Fibroblast of gingiva (primary cell): ENCODE data around the gene VASH2.

ENCODE experiments used
- DNase-seq: peaks from one replicate; pipeline ENCODE4 v3.0.0-alpha.2; 2011; ENCODE audit warnings: low read depth

VASH2 gene

DNA sequence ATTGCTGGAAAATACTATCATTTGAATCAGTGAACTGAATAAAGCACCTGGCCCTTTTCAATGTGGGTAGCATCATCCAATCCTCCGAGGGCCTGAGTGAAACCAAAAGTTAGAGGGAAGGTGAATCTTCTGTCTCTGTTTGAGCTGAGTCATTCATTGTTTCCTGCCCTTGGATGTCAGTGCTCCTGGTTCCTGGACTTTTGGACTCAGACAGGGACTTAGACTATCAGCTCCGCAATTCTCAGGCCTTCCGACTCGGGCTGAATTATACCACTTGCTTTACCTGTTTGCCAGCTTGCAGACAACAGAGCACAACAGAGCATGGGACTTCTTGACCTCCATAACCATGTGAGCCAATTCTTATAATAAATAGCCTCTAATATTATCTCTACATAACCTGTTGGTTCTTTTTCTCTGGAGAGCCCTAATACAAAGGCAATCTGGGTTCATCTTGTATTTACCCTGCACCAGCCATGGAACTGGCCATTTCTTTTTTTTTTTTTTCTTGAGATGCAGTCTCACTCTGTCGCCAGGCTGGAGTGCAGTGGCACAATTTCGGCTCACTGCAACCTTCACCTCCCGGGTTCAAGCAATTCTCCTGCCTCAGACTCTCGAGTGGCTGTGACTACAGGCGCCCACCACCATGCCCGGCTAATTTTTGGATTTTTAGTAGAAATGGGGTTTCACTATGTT, 19.2 kb upstream of the VASH2 start:
- no peak for DNase-seq

- no peak for DNase-seq
Measured at GRCh38 chr1:212933815-212934471, 16.4 kb upstream of the VASH2 start.

DNA sequence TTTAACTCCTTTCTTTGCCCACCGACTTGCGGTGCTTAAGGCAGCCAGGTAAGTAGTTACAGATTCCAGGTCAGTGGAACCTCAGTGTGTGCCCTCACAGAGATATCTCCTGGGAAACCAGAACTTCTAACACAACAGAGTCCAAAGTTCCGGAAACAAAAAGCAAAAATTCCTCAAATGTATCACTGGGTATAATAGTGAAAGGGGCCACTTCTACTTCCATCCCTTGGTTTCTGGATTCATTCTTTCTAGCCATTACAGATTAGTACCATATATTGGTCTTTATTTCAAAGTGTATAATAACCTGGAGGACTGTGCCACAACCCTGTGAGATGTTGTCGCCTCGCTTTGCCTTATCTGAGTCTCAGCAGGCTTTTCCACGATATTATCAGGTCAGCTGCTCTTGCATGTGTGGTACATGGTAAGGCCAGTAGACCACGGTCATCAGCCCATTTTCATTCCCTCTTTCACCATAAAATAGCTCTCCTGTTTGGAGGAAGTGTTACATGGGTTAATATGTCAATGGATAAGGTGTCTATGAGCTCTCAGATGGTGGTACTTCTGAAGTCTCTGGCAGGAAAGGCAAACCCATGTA, 14.9 kb upstream of the VASH2 start:
- DNase-seq: no peak

DNA sequence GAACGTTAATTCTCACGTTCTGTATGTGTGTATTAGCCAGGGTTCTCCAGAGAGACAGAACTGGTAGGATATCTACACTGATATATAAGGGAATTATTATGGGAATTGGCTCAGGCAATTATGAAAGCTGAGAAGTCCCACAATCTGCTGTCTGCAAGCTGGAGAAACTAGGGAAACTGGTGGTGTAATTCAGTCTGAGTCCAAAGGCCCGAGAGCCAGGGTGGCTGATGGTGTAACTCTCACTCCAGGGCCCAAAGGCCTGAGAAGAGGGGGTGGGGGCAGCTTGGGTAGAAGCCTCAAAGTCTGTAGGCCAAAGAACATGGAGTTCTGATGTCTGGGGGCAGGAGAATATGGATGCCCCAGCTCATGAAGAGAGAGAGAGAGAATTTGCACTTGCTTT, 13.3 kb upstream of the VASH2 start:
- DNase-seq: no peak

DNA sequence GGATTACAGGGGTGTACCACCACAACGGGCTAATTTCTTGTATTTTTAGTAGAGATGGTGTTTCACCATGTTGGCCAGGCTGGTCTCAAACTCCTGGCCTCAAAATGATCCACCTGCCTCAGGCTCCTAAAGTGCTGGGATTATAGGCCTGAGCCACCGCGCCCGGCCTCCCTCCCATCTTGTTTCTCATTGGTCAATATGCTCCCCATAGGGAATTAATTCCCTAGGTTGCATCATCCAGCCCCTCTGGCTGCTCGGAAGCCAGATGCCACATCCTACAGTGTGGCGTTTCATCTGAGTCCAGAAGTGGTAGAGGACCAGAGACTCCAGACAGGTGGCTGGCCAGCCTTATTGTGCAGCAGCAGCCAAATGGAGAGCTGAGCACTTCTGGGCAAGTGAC, 11.5 kb upstream of the VASH2 start:
- no peak for DNase-seq

DNA sequence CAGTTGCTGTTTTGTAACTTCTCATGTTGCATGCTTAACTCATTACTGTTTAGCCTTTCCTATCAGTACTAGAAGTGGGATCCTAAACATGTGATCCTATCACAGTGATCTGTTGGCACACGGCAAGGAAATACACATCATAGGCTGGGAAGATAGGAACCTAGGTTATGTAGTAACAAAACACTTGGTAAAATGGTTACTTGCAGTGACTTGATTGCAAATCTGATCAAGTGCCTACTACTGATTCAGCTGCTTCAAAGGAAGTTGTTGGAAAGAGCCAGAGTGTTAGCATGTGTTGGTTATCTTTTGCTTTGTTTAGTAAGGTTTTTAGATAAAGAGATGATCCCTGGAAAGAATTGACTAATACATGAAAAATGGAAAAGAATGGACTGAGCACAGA, 8.9 kb upstream of the VASH2 start:
- DNase-seq: no peak

GRCh38 chr1:212942679-212943392, 7.5 kb upstream of the VASH2 start:
- no peak for DNase-seq

GRCh38 chr1:212943393-212943710, 7.0 kb upstream of the VASH2 start:
- no peak for DNase-seq

DNA sequence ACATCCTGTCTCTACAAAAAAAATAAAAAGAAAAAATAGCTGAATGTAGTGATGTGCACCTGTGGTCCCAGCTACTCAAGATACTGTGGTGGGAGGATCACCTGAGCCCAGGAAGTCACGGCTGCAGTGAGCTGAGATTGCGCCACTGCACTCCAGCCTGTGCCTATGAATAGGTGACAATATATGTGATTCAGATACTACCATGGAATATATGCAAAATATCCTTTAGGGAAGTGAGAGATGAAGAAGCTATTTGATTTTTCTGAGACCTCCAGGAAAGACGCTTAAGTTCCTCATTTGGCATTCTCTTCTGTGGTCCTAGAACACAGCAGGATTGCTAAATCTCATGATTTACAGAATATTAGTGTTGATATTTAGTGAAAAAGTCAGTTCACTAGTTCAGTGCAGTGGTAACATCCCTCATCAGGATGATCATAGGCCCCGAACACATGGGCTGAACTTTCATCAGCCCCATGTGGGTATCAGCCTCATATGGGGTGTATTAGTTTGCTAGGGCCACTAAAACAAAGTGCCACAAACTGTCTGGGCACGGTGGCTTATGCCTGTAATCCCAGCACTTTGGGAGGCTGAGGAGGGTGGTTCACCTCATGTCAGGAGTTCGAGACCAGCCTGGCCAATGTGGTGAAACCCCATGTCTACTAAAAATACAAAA, 6.0 kb upstream of the VASH2 start:
- no peak for DNase-seq

- no peak for DNase-seq
Measured at GRCh38 chr1:212945056-212945455, 5.3 kb upstream of the VASH2 start.

GRCh38 chr1:212945463-212946160, 4.7 kb upstream of the VASH2 start:
- no peak for DNase-seq

DNA sequence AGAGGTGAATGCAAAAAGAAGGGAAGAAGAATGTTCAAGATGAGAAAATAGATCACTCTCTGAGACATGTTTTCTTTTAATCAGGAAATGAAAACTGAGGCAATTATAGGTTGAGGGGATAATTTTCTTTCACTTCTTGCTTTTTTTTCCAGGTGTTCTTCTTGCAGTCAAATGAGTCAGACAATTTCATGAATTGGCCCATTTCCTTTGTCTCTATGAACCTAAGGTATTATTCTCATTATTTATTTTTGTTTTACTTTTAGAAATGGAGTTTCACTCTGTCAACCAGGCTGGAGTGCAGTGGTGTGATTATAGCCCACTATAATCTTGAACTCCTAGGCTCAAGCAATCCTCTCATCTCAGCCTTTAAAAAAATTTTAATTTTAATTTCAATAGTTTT, 3.5 kb upstream of the VASH2 start:
- no peak for DNase-seq

- no peak for DNase-seq
Measured at GRCh38 chr1:212949771-212950170, 570 bp upstream of the VASH2 start.

GRCh38 chr1:212951126-212951946, 995 bp downstream of the VASH2 start:
- DNase-seq: no peak

- no peak for DNase-seq
Measured at GRCh38 chr1:212951947-212952640, 1.8 kb downstream of the VASH2 start.

DNA sequence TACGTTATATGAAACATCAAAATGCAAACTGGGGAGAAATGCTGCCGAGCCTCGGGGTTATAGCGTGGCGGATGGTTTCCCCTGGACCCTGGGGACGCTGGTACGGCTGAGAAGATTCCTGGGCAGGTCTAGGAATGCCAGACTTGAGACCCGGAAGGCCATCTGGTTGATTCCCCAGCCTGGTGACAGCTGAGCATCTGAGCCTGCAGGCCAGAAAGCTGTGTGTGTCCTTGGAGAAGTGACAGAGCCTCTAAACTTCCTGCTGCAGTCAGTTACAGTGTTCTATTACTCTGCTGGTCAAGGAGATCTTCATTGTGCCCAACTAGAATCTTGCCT, 2.3 kb downstream of the VASH2 start:
- DNase-seq: no peak

- no peak for DNase-seq
Measured at GRCh38 chr1:212953321-212953720, 3.0 kb downstream of the VASH2 start.

DNA sequence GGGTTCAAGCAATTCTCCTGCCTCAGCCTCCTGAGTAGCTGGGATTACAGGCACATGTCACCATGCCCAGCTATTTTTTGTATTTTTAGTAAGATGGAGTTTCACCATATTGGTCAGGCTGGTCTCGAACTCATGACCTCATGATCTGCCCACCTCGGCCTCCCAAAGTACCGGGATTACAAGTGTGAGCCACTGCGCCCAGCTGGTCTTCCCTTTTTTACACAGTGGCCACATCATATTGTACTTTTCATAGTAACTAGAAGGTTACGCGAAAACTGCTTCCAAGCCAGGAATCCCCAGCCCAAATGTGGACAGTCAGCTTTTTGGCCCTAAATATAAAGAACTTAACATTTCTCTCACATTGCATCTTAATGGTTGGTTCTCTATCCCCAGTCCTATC, 4.2 kb downstream of the VASH2 start:
- DNase-seq: no peak

- DNase-seq: no peak
Measured at GRCh38 chr1:212955098-212955497, 4.8 kb downstream of the VASH2 start.

DNA sequence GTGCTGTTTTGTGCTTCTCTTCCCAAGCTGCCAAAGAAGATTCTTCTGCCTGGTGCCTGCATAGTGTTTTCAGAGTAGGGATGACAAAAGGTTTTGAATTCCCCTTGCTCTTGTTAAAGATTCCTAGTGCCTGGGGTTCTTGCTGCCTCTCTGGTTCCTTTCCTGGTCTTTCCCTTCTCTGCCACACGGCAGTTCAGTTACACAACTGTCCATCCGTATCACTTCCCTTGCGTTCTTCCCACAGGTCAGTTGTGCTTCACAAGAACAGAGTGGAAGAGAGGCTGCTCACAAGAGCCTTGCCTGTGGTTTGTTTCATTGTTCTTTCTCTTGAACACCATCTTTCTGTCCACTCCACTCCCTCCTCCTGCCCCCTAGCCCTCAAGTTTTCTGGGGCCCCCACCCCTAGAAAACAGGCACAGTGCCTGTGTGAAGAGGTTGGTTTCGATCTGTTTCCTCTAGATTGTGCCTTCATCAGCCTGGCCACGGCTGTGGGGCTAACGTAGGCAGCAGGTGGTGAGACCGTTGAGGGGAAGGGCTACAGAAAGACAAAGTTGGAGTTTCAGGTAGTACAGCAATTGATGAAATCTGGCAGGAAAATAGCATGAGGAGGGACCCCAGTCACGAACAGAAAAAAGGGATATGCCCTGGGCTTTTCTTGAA, 5.8 kb downstream of the VASH2 start:
- DNase-seq: no peak
